Measurements from ENCODE around the gene C1QTNF8.

- TF ChIP-seq CTCF (IDR thresholded peaks at IDR 0.05; ENCODE audit: insufficient read depth, low read depth, low read length) (no peak), EZH2 (IDR thresholded peaks at IDR 0.05; ENCODE audit: insufficient read depth, low read length) (no peak)
These were observed 37.2 kb upstream of the C1QTNF8 start for GRCh38 chr16:1133271-1133670.

Measured in astrocyte (in vitro differentiated cells and primary cell).